Mesenteric fat pad (tissue), 1 donor: ENCODE results near the gene LURAP1L. TPM values are rescaled to one million over a fixed set of nuclear protein-coding genes. Genes with fewer than 3 reads are reported as not detected.

Source experiments
- DNase-seq: peaks from one replicate; pipeline ENCODE4 v3.0.0-alpha.2; 2020; ENCODE audit warnings: low spot score
- total RNA-seq: library from RNA; stranded (reverse); fragmentation: NEBNext Ultra II Directional; extraction: Animal tissue kit (Norgen Biotek cat#: 25700); gene quantifications from one replicate; pipeline ENCODE4 v1.2.1, GENCODE V29; 2021
- donor health status: DM: yes; HTN: yes; CAD: no.

The LURAP1L gene
- total RNA-seq, 1 donor from 2014 or later: 21.7 TPM

DNA sequence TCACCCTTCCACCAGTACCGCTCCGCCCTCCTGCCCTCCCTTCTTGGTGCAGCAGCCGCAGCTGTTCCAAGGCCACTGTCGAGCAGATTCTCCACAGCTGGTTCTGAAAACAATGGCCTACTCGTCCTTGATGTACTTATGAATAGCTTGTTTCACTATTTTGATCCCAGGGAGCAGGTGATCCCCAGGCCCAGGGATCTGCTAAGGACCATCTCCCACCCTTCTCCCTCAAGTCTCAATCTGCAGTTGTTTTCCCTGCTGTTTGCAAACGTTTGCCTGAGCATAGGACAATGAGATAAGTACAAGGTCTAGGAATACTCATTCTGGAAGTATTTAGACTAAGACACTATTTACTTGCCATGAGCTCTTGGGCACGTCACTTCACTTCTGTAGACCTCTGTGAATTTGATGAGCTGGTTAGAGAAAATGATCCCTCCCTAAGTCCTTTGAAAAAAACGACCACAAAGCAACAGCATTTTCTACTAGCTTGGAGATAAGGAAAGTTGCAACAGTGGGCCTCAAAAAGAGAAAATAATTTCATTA, 1.8 kb downstream of the LURAP1L start:
- DNase-seq: no peak

DNA sequence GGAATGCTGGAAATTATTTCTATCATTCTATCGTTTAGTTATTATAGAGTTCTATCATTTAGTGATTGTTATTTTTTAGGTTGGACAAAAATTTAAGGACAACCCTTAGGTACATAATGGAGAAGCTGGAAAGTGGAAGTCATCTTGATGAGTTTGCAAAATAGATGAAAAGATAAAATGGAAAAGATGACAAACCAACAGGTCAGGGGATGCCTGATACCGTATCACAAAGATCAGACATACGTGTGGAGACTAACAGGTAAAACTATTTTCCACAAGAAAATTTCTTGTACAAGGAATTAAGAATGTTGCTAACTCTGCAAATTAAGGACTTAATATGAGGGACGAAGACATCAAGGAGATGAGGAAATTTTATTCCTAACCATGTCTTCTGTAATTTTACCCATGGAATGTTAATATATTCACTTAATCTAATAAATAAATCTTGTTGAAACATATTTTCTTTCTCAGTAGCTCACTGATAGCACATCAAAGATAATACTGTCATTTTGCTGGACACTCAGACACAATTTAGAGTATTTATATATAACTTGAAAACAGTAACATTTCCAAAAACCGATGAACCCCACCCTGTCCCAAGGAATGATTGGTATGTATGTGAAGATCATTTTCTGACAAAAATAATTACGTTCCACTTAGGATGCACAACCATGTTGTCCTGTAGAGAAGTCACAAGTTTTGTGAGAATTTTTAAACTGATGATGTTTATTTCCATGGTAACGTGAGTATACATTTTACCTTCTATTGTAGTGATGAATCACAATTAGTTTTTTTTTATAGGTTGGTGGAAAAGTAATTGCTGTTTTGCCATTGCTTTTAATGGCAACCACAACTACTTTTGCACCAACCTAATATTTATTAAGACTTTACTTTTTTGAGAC, 2.6 kb downstream of the LURAP1L start:
- no peak for DNase-seq

DNA sequence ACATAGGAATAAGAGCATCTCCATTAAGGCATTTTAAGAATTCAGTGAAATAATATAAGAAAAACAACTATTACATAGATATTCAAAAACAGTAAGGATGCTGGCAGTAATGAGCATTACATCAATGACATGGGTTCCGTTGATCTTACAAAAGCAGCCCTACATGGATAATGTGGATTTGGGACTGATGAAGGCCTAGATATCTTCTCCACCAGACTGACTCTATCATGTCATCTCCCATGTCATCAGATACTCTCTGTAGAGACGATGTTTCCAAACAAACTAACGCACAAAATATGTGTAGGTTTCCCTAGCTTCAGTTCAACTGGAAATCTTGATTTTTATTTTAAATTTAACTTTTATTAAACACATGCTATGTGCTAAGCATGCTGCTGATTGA, 3.6 kb downstream of the LURAP1L start:
- no peak for DNase-seq

DNA sequence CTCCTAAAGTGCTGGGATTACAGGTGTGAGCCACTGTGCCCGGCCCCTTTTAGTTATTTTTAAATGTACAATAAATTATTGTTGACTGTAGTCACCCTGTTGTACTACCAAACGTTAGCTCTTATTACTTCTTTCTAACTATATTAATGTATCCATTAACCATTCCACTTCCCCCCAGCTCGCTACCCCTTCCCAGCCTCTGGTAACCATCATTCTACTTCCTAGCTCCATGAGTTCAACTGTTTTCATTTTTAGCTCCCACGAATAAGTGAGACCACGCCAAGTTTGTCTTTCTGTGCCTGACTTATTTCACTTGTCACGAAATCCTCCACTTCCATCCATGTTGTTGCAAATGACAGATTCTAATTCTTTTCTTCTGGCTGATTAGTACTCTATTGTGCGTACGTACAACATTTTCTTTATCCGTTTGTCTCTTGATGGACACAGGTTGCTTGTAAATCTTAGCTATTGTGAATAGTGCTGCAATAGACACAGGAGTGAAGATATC, 6.5 kb downstream of the LURAP1L start:
- no peak for DNase-seq

- DNase-seq: no peak
Observed at GRCh38 chr9:12783767-12784460, 9.1 kb downstream of the LURAP1L start.

DNA sequence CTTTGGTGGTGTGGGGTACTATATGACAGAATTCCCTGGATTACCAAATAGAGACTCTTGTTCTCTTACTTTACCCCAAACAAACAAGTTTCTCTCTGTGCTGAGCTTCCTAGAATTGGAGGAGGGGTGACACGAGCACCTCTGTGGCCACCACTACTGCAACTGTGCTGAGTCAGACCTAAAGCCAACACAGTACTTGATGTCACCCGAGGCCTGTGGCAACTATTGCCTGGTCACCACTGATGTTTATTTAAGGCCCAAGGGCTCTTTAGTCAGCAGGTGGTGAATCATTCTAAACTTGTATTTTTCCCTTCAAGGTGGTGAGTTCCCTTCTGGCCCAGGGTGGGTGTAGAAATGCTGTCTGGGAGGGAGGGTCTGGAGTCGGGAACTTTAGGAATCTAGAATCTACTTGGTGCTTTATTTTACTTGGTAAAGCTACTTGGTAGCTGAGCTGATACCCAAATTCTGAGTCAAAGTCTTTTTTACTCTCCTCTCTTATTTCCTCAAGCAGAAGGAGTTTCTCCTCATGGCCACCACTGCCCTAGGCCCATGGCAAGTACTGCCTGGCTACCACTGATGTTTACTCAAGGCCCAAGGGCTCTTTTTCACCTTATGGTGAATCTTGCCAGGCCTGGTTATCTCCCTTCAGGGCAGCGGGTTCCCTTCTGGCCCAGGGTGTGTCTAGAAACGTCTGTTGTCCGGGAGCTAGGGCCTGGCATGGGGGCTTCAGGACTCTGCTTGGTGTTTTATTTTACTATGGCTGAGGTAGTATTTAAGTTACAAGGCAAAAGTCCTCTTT, 9.8 kb downstream of the LURAP1L start:
- no peak for DNase-seq

DNA sequence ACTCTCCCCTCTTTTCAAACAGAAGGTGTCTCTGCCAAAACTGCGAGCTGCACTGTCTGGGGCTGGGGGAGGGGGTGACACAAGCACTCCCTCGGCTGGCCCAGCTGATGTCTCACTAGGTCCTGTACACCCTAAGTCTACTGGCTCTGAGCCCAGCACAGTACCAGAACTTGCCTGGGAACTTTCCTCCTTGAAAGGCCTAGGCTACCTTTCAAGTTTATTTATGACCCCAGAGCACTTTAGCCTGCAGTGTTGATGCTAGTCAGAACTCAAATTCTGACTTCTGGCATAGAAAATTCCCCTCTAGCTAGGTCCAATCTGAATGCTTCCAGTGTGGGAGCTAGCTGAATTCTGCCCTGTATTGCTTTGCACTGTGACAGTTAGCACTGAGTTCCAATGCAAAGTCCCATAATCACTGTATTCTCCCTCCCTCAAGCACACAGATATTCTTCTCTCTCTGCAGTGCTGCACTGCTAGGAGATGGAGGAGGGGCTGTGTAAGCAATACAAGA, 10.5 kb downstream of the LURAP1L start:
- DNase-seq: no peak

GRCh38 chr9:12785941-12786340, 11.1 kb downstream of the LURAP1L start:
- DNase-seq: no peak

DNA sequence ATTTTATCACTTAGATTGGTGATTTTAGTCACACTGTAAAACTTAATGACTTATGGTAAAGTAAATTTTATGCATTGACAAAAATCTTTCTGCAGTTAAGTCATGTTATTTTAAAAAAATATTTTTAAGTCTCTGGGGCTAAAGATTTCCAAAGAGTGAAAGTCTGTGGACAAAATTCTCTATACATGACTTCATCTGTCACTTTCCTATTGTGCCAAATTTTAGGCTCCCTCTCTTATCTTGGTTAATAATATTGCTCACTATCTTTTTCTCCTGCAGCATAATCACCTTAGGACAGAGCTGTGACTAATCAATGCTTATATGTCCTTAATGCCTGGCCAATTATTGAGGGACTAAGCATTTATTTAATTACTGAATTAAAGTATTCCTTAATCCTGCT, 15.2 kb downstream of the LURAP1L start:
- DNase-seq: no peak

DNA sequence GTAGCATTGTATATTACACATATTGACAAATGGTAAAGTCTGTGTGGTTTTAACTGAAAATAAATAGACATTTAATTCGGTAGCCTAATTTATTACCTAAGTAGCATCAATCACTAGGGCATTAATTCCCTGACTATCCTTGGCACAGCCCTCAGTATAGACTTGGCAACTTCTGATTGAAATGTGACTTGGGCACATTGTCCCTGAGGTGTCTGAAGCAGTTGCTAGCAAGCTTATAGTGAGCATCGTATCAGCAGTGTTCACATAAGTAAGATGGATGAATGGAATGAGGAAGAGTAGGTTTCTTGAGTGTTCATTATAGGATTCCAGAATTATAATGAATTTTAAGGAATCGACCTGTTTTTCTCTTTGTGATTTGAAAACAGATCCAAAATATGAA, 16.1 kb downstream of the LURAP1L start:
- DNase-seq: no peak

GRCh38 chr9:12794101-12794799, 19.4 kb downstream of the LURAP1L start:
- DNase-seq: no peak

DNA sequence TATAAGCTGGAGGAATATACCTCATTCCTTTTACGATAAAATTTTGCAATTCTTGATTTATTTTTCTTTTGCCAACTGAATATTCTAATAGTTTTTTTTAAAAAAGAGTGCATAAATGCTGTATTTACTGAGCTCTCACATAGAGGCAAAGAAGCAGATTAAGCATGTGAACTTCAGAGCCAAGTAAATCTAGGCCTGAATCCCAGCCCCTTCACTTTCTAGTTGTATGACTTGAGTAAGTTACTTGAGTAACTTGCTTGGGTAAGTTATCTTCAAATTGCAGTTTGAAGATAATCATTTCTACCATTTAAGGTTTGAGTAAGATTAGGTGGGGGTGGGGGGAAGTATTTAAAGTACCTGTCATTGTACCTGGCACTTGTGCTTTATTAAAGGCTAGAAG, 21.8 kb downstream of the LURAP1L start:
- no peak for DNase-seq

DNA sequence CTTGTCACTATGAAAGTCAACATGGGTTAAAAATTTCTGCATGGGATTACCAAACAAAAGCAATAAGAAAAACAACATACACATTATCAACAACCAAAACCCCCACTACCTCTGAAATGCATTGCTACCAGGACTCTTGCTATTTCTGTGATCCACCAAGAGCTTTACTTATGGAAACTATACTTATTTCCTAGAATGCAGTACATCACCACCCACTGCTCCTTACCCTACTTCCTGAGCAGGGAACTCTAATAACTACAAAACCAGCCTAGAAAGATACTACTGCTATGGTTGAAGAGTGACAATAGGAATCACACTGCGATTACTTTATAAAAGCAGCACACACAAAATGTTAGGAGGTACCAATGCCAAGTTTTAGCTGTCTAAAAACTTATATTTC, 22.2 kb downstream of the LURAP1L start:
- DNase-seq: no peak

DNA sequence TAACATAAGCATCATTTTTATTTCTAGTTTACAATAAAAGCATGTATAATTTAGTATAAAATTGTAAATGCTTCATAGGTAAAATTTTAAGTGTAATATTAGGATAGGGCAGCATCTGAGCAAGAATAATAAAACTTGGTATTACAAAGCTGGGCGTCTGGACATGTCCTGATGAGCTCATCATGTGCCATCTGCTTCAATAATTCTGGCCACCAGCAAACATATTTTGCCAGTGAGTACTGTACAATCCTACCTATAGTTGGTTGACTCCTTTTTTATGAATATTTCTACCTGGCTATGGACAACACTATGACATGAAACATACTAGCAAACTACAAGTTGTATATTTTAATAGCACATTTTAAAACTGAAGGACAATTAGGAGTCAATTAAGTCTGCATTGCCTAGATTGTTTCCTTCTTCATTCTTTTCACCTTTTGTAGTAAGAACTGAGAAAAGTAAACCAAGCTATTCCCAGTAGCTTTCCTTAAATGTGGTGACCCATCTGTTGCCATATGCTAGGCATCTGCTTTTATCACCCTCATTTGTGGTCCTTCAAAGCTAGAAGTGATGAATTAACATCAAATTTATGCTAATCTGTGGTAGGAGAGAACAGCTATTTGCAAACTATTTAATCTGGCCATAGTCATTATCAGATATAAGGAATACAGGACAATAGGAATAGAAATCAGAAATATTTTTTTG, 23.4 kb downstream of the LURAP1L start:
- DNase-seq: no peak

DNA sequence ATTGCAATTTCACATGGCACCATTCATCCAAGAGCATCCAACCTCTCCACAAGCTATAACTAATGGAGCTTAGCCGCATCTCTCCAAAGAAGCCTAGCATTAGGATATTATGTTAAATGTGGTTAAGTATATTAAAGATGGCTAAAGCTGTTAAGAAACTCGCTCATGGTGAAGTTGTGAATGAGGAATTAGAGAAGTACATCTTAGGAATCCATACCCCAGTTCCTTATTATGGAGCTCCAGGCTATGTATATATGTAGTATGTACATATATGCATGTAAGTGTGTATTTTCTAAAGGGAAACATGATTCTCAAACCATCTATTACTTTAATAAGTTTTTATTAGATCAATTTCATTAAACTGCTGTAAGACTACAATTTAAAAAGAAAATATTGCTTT, 26.4 kb downstream of the LURAP1L start:
- DNase-seq: no peak

GRCh38 chr9:12801663-12802062, 26.8 kb downstream of the LURAP1L start:
- DNase-seq: no peak

DNA sequence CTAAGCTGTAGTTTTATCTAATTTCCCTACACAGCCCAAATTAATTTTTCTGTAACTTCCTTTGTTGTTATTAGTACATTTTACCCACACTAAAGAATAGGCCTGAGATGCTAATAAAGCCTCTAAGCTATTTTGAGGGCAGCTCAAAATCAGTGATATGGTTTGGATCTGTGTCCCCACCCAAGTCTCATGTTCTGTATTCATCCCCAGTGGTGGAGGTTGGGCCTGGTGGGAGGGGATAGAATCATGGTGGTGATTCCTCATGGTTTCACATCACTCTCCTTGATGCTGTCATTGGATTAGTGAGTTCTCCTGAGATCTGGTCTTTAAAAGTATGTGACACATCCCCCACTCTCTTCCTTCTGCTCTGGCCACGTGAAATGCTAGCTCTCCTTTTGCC, 27.3 kb downstream of the LURAP1L start:
- no peak for DNase-seq

DNA sequence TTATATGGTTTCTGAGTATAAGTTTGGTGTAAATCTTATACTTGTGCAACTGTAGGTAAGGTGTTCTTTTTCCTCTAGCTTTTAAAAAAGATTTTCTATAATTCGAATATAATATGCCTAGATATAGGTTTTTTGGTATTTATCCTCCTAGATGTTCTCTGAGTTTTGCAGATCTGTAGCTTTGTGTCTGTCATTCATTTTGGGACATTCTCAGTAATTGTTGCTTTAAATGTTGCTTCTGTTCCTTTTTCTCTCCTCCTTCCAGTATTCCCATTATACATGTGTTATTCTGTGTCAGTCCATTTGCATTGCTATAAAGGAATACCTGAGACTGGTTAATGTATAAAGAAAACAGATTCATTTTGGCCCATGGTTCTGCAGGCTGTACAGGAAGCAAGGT, 33.7 kb downstream of the LURAP1L start:
- no peak for DNase-seq

DNA sequence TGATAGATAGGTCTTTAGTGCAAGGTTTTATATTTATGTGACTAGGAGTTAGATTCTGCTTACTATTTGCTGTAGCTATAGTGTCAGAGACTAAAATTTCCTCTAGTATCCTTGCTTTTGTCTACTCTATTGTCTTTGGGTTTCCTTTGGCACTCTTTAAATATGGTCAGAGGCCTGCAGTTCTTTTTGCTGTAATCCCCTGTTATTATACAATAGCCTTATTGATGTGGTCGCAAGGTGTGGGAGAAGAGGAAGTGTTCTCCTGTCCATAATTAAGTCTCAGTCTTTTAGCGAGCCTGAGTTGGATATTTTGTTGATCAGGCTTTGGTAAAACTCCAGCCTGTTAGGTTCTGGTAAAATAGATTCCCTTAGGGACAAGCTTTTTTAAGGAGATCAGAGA, 34.9 kb downstream of the LURAP1L start:
- no peak for DNase-seq

- DNase-seq: no peak
Observed at GRCh38 chr9:12811935-12812334, 37.1 kb downstream of the LURAP1L start.
